ENCODE results near the gene PLCB2.

PLCB2 gene

DNA sequence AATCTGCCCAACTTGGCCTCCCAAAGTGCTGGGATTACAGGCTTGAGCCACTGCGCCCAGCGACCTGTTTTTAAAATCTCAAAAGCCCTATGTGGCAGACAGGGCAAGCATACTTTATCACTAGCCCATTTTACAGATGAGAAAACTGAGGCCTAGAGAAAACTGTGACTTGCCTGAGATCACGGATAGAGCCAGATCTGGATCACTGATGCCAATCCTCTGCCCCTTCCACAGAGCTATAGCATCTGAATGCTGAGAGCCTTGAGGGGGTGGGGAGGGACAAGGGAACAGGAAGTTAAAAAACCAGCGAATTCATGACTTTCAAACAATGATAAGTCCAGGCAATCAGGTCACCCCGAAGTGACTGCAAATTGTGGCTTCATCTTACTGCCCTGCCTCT is 32.2 kb downstream of the PLCB2 start:
- TF ChIP-seq, protein P1, sequence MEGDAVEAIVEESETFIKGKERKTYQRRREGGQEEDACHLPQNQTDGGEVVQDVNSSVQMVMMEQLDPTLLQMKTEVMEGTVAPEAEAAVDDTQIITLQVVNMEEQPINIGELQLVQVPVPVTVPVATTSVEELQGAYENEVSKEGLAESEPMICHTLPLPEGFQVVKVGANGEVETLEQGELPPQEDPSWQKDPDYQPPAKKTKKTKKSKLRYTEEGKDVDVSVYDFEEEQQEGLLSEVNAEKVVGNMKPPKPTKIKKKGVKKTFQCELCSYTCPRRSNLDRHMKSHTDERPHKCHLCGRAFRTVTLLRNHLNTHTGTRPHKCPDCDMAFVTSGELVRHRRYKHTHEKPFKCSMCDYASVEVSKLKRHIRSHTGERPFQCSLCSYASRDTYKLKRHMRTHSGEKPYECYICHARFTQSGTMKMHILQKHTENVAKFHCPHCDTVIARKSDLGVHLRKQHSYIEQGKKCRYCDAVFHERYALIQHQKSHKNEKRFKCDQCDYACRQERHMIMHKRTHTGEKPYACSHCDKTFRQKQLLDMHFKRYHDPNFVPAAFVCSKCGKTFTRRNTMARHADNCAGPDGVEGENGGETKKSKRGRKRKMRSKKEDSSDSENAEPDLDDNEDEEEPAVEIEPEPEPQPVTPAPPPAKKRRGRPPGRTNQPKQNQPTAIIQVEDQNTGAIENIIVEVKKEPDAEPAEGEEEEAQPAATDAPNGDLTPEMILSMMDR (IDR thresholded peaks at IDR 0.05; ENCODE audit: low read depth, low read length), result no peak

DNA sequence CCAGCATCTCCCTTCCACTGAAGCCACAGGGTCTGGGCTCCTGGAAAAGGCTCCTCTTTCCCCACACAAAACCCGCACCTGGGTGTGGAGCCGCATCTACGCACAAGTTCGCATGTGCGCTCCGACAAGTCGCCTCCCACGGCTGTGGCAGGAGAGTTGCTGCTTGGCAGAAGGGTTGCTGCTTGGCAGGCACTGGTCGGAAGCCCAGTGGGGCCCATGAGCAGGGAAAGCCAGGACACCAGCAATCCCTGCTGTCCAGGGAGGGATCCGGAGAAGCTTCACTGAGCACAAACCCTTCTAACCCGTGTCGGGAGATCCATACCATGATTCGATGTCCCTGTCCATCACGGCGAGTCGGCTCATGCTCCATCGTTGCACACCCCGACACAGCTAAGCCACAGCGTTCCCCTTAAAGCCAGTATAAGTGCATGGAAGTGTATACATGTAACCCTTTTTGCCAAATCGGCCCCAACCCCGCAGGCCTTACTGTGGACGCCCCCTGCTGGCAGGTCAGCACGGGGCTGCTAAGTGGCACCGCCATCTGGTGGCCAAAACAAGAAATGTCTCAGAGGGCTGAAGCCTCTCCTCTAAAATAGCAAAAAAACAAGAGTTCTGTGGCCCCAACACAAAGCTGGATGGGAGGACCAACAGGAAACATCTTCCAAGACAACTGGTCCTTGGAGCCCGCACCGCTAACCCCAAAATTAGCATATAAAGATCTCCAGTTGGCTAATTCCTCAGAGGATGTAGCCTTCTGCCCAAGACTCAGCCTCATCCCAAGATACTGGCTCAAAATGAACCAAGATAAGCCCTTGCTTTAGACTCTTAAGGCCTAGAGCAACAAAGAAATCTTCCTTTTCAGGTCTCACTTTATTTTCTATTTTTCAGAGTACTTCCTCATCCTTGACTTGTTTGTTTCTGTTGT is 33.1 kb downstream of the PLCB2 start:
- in situ Hi-C loops (cut with HindIII; ENCODE audit: low sequenced_read_pairs), result loop anchor here (25.0 kb wide), 1 partner anchor 138 kb away; the partner anchor contains the start of gene IVD
- H3K4me3 ChIP-seq (ENCODE audit: low read depth, low read length), result no peak overlapping the region
- peak; percentile 80 for DNase-seq (ENCODE audit: low read depth, low spot score)
- TF ChIP-seq, protein P1 (IDR thresholded peaks at IDR 0.05; ENCODE audit: low read depth, low read length), result peak; percentile 100

More for the DNA sequence above, 32.2 kb downstream of the PLCB2 start:
- no peak for DNase-seq (ENCODE audit: low read depth, low spot score)
- no peak overlapping the region for H3K4me3 ChIP-seq (ENCODE audit: low read depth, low read length)
- in situ Hi-C loops (cut with HindIII; ENCODE audit: low sequenced_read_pairs), result loop anchor here (25.0 kb wide), 1 partner anchor 137 kb away; the partner anchor contains the start of gene IVD

DNA sequence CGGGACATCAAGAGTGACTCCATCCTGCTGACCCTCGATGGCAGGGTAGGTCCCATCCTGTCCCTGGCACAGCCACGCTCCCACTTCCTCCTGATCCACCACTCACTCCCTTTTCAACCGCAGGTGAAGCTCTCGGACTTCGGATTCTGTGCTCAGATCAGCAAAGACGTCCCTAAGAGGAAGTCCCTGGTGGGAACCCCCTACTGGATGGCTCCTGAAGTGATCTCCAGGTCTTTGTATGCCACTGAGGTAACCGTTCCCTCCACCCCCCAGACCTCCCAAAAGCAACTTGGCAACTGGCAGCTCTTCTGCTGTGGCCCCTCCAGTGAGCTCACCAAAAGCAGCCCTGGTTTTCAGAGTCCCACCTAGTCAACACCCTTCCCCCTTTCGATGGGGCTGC is 34.3 kb downstream of the PLCB2 start:
- TF ChIP-seq, protein P1 (IDR thresholded peaks at IDR 0.05; ENCODE audit: low read depth, low read length), result no peak
- DNase-seq (ENCODE audit: low read depth, low spot score), result no peak
- H3K4me3 ChIP-seq (ENCODE audit: low read depth, low read length), result no peak overlapping the region
- in situ Hi-C loops (cut with HindIII; ENCODE audit: low sequenced_read_pairs), result no loop called here

DNA sequence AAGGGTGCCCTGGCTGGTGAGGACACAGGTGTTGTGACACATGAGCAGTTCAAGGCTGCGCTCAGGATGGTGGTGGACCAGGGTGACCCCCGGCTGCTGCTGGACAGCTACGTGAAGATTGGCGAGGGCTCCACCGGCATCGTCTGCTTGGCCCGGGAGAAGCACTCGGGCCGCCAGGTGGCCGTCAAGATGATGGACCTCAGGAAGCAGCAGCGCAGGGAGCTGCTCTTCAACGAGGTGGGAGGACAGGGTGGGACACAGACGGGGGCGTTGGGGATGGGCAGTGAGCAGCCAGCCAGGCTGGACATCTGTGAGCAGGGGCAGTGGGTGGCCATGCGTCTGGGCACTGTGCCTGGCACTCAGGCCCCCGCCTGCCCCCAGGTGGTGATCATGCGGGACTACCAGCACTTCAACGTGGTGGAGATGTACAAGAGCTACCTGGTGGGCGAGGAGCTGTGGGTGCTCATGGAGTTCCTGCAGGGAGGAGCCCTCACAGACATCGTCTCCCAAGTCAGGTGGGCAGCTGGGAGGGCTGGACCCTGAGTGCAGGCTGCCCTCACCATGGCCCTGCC is 35.2 kb downstream of the PLCB2 start:
- TF ChIP-seq, protein P1 (IDR thresholded peaks at IDR 0.05; ENCODE audit: low read depth, low read length), result peak; percentile 48
- no peak for DNase-seq (ENCODE audit: low read depth, low spot score)
- H3K4me3 ChIP-seq (ENCODE audit: low read depth, low read length), result no peak overlapping the region
- in situ Hi-C loops (cut with HindIII; ENCODE audit: low sequenced_read_pairs), result no loop called here

DNA sequence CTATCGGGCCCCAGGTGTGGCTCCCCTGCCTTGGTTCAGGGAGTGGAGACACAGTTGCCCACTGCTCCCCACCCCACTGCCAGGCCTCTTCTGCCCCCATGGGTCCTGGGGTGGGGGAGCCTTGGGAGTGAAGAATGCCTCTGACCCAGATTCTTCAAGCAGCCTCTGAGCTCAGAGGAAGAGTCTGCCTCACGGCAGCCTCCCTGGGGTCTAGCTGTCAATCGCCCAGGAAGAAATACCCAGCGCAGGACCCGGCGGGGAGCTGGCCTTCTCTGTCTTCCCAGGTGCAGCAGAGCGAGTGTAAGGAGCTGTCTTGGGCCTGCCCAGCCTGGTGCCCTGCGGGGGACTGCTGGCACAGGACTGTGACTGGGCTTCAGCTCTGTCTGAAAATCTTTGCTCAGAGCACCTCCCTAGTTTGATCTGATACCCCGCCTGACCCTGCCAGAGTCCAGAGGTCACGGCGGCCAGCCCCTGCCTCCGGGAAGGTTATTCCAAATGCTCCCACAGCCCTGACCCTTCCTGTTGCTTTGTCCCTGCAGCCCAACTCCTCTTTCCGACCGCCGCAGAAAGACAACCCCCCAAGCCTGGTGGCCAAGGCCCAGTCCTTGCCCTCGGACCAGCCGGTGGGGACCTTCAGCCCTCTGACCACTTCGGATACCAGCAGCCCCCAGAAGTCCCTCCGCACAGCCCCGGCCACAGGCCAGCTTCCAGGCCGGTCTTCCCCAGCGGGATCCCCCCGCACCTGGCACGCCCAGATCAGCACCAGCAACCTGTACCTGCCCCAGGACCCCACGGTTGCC is 35.9 kb downstream of the PLCB2 start:
- TF ChIP-seq, protein P1 (IDR thresholded peaks at IDR 0.05; ENCODE audit: low read depth, low read length), result no peak
- no peak overlapping the region for H3K4me3 ChIP-seq (ENCODE audit: low read depth, low read length)
- DNase-seq (ENCODE audit: low read depth, low spot score), result no peak
- in situ Hi-C loops (cut with HindIII; ENCODE audit: low sequenced_read_pairs), result no loop called here

Data from astrocyte of the spinal cord (primary cell).